Stimulated activated CD4-positive, alpha-beta T cell treated with anti-CD3 and anti-CD28 coated beads, TNF-alpha, amount 100 ng/mL, for 48 hours (primary cell): ENCODE results near the gene TP53I11.

Source experiments
- DNase-seq, 3 donors: peaks; one replicate each; pipeline ENCODE4 v3.0.0-alpha.2; 2020; ENCODE audit warnings: low read depth in 3 of 3

The TP53I11 gene, protein sequence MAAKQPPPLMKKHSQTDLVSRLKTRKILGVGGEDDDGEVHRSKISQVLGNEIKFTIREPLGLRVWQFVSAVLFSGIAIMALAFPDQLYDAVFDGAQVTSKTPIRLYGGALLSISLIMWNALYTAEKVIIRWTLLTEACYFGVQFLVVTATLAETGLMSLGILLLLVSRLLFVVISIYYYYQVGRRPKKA

DNA sequence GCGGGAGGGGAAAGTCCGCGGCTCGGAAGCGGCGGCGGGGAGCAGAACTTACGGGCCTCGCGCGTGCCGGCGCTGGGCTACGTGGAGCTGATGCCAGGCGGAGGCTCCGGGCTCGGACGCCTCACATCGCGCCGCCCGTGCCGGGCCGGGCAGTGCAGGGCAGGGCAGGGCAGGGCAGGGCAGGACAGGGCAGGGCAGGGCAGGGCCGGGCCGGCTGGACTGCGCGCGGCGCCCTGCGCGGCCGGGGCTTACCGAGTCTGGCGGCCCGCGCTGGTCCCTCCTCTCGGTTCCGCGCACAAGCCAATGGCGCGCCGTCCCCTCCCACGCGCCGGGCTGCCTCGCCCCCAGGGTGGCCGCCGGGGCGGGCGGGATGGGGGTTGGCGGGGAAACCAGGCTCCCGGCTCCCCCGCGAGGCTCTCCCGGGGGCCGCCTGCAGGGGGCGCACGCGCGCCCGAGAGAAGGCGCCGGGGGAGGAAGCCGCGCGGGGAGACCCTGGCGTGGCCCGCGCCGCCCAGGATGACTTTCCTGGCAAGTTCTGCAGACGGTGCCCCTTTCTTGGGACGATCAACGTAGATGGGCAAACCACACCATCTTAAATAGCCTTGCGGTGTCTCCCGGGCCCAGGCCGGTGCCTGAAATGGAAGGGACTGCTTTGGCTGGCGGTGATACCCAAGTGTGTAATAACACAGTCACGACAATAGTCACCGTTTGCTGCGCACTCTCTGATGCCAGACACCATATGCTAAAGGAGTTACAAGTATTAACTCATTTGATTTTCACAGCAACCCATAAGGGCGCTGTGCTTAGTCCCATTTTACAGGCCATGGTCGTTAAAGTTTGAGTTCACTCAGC, at the start of gene TP53I11:
Gene TP53I11, minus strand, starts transcription at position 259 of the 852 bp plus-strand sequence. CDS start 12,548 bp downstream, outside the sequence.
- DNase-seq, result peak; percentile 37 to 64 (median 47)

DNA sequence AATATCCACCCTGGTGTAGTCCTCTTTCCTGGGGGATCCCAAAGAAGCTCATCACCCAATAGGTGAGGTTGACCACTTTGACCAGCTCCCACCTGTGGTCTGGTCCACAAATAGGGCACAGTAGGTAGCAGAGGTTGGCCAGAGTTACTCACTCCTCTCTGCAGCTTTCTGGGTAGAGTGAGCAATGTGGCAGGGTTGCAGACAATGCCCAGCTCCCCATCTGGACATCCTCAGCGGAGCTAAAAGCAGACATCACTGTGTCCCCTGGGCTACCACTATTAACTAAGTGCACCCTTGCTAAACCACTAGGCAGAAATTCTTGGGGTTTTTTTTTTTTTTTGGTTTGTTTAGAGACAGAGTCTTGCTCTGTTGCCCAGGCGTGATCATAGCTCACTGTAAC, 48.4 kb upstream of the TP53I11 start:
- no peak for DNase-seq

DNA sequence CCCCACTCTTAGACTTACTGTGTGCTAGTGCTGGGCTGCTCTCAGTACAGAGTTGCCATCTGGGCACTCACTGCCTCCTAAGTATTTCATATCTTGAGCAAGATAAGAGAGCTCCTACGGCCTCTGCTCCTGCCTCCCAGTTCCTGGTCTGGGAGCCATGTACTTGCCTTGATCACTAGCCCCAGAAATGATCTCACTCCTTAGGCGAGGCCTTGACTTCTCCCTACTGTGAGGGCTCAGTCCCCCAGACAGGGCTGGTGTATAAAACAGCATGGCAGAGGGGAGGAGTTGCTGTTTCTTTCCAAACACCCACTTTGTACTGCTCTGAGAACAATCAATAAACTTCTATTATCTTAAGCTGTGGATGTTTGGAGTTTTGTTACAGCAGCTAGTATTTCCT, 47.4 kb upstream of the TP53I11 start:
- no peak for DNase-seq

GRCh38 chr11:44997566-44997965, 46.9 kb upstream of the TP53I11 start:
- no peak for DNase-seq

GRCh38 chr11:44994753-44995152, 44.1 kb upstream of the TP53I11 start:
- DNase-seq, result no peak

DNA sequence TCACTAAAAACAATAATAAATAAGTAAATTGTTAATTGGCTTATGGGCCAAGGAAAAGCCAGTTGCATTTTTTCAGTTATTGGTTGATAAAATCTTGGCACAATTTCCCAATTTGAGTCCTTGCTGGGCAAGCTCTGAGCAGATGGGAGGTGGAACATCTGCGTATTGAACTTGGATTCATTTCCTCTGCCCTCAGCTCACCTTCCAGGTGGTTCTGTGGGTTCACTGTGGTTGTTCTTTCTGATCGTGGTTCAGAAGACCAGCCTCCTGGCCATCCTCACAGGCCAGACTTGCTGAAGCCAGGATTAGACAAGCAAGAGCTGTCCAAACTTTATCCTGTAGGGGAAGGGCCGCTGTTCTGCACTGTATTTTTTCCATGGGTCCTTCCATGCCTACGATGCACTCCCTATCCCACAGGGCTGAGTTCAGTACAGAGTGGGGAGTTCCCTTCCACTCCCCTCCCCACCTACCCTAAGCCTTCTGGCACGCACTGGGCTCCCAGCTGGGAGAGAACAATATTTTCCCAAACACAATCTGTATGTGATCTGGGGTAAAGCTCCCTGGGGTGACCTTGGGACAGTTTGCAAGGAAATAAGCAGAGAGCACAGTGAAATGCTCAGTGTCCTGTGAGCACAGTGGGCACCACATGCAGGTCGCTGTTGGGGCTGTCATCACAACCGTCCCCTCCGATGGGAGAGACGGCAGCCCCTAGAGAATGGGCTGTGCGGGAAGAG, 43.5 kb upstream of the TP53I11 start:
- no peak for DNase-seq

- no peak for DNase-seq
These were observed 42.1 kb upstream of the TP53I11 start for GRCh38 chr11:44992774-44993173.

DNA sequence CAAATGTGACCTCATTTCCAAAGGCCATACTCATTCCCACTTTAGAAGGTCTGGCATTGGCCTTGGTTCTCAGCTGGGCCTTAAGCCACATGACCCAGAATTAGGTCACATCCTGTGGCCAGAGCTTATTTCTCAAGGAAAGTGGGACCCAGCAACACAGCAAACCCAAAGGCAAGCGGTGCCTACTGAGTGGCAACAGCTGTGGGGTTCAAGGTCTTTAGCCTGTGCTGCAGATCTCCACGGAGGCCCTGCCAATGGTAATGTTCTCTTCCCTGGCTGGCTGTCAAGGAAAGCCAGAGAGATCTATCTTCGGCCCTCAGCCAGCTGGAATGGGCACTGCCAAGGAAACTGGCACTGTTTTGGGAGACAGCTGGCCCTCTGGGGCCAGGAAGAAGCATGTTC, 41.5 kb upstream of the TP53I11 start:
- DNase-seq, result no peak

DNA sequence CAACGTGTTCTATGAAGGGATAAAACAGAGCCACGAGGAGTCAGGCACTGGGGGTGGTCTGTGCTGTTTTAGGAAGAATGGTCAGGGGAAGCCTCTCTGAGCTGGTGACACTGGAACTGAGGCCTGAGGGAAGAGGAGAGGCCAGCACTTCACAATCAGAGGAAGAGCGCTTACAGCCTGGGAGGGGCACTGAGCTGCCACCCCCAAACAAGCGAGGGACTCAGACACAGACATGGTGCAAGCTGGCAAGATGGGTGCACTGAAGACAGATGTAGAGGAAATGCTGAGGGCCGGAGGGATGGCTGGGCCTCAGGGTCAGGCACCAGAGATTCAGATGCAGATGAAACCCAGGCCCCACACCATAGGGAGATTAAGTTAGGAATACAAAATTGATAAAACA, 40.0 kb upstream of the TP53I11 start:
- DNase-seq, result no peak

- no peak for DNase-seq
These were observed 39.3 kb upstream of the TP53I11 start for GRCh38 chr11:44989831-44990566.

DNA sequence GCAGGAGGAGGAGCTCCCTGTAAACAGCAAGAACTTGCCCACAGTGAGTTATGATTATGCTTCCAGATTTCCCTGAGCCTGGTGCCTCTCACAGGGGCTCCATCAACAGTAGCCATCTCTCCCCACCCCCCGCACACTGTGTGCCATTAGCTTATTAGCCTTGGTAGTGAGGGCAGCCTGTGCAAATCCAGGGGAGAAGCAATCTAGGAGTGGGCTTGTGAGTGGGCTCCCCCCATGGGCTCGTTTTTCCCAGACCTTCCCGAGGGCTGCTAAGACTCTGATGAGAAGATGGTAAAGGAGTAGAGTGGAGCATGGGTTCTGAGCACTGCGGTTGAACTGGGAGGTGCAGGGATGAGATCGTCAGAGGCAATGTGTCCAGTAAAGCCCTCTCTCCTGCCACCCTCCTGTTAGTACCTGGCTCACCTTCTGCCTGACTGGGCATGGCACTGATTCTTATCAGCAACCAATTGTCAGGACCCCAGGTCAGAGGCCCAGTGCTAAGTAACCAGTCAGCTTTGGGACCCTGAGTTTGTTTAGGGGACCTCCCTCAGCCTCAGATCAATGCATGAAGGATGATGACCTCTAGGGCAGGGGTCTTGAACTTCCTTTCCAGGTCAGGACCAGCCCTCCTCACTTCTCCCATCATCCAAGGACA, 38.4 kb upstream of the TP53I11 start:
- DNase-seq, result no peak

- DNase-seq, result no peak
These were observed 37.4 kb upstream of the TP53I11 start for GRCh38 chr11:44988111-44988510.

GRCh38 chr11:44987506-44987905, 36.8 kb upstream of the TP53I11 start:
- no peak for DNase-seq

DNA sequence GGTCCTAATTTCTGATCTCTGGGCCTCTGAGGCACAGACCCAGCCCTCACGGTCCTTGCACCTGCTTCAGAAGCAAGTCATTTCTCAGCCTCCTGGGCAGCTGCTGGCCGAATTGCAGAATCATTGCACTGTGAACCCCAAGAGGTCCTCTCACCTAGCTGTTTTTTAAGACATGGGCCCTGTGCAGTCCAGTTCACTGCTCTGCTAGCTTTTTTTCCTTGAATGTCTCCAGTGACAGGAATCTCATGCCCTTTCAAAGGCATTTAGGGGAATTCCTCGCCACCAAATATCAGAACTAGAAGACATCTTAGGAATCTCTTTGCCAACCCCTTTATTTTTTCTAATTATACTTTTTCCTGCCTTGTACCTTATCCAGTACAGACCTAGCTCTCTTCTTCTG, 35.6 kb upstream of the TP53I11 start:
- DNase-seq, result no peak

GRCh38 chr11:44985721-44986120, 35.0 kb upstream of the TP53I11 start:
- DNase-seq, result no peak

DNA sequence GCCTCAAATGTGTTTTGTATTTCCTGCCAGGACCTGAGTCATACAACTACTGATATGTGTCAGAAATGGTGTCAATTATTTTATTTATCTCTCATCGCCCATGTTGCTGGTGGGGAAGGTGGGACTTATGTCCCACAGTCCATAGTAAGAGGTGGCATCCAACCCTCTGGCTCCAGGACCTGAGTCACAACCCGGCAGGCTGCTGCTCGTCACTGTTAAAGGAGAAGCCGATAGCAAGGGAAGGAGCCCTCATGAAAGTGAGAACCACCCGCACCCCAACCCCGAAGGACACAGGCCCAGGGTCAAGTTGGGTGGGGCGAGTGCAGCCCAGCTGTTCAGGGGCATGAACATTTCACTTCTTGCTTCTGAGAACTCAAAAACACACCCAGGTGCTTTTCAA, 33.1 kb upstream of the TP53I11 start:
- DNase-seq, result no peak

GRCh38 chr11:44982496-44983062, 31.9 kb upstream of the TP53I11 start:
- DNase-seq, result no peak

DNA sequence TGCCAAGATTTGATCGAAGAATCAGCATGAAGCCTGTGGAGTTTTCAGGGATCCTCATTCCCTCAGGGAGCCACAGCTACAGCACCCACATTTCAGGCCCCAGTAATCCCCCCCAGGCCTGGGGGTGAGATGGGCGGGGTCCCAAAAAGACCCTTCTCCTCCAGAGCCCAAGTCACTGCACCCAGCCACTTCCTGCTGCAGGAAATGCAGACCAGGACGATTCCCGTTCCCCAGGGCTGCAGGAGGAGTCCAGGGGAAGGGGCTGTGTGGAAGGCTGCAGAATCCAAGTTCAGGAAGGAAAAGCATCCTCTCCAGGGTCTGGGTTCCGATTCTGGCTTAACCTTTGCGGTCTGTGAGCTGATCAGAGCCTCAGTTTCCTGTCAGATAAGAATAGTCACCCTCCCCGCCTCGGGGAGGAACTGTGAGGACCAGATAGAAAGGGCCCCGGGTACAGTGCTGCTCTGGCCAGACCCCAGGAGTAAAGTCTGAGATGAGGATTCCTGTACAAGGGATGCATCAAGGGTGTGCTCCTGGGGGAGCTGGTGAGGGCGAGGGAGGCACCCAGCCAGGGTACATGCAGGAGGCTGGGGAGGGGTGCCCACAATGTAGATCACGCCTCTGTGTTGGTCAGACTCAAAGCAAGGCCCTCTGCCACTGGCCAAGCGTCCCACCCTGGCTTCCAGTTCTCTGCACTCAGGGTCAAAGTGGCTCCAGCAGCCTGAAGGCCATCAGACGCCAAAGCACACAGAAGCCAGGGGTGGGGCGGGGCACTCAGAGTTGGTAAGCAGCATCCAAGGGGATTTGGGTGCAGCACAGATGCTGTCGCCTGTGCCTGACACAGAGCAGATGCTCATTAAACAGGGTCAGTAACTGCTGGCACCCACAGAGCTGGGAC, 30.1 kb upstream of the TP53I11 start:
- DNase-seq, result no peak

GRCh38 chr11:44979543-44980399, 29.1 kb upstream of the TP53I11 start:
- no peak for DNase-seq
